Right ventricle myocardium superior (tissue), 1 donor: ENCODE results near the gene BRD3OS. TPM values are rescaled to one million over a fixed set of nuclear protein-coding genes. Genes with fewer than 3 reads are reported as not detected.
"Not testable (repeated sequence)": the region's sequence is repeated elsewhere in the genome, so short reads cannot be mapped to it uniquely, and the experiment has no call there.

Experiments
- ATAC-seq: fragments of 200-7000 bp; cut with Tn5 transposase; one replicate; pipeline ENCODE4 v1.9.1; 2020; ENCODE audit warnings: mild to moderate bottlenecking; ENCODE audit not compliant: poor library complexity
- DNase-seq: peaks from one replicate; pipeline ENCODE4 v3.0.0-alpha.2; 2020
- intact Hi-C: fragments of 100-400 bp; cut with DNase I; formaldehyde crosslinking; loops from one replicate; pipeline ENCODE4 v1.11.2; 2022
- total RNA-seq: library from RNA; stranded (reverse); fragmentation: NEBNext Ultra II Directional; extraction: Animal tissue kit (Norgen Biotek cat#: 25700); gene quantifications from one replicate; pipeline ENCODE4 v1.2.1, GENCODE V29; 2021
- donor health status: DM: no; HTN: yes; CAD: no; lungs with severe emphysema.

BRD3OS gene
- total RNA-seq, 1 donor from 2014 or later = 4.9 TPM

DNA sequence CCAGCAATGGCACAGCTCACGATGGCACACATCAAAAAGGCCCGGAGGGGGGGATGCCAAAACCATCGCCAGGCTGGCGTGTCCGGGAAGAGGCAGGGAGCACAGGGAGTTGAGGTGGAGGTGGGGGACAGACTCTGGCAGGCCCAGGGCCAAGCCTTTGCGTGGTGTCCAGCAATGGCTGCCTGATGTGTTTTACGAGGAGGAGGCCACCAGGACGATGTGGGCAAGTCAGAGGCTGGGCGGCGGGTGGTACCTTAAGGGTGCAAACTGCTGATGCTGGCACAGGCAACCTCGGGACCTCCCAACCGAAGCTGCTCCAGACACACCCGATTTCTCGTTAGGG, 37.9 kb upstream of the BRD3OS start:
- DNase-seq (no peak), ATAC-seq (no peak)
- intact Hi-C loops = no loop called here

- intact Hi-C loops = no loop called here
- DNase-seq (no peak), ATAC-seq (no peak)
Observed at GRCh38 chr9:133987946-133988665, 37.2 kb upstream of the BRD3OS start.

DNA sequence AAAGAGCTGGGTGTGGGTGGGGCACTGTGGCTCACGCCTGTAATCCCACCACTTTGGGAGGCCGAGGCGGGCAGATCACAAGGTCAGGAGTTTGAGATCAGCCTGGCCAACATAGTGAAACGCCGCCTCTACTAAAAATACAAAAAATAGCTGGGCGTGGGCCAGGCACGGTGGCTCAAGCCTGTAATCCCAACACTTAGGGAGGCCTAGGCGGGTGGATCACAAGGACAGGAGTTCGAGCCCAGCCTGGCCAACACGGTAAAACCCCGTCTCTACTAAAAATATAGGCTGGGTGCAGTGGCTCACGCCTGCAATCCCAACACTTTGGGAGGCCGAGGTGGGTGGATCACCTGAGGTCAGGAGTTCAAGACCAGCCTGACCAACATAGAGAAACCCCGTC, 36.5 kb upstream of the BRD3OS start:
- DNase-seq, ATAC-seq, intact Hi-C loops: not testable (repeated sequence)

- DNase-seq (no peak), ATAC-seq (no peak)
- intact Hi-C loops = no loop called here
Observed at GRCh38 chr9:133989625-133990365, 35.5 kb upstream of the BRD3OS start.

- DNase-seq = peak; percentile 51
- intact Hi-C loops = no loop called here
- no peak for ATAC-seq
Observed at GRCh38 chr9:133990366-133991213, 34.7 kb upstream of the BRD3OS start.

DNA sequence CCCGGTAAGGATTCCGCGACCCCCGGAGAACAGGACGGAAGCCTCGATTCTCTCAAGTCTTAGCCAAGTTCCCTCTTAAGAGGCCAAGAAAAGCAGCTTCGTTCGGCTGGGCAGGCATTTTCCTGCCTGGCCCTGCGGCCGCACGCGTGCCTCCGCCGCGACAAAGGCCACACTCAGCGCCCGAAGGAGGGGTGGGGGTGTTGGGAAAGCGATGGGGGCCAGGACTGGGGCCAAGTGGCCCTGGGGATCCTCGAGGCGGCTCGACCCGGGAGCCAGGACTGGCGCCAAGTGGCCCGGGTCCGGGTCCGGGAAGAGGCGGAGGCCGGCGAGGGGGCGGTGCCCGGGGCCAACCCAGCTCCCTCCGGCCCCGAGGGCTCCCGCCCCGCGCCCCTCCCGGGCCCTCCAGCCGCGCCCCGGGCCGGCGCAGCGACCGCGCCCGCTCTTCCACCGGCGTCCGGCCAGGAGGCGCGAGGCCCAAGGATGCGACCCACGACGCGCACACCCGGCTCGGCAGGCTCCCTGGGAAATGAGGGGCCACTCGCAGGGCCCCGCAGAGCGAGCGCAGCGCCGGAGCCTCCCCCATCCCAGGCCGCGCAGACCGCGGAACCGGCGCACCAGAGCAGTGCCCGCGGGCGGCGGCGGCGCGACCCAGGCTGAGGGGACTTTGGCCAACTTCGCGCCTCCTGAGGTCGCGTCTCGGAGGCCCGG, 33.9 kb upstream of the BRD3OS start:
- ATAC-seq (no peak), DNase-seq (peak; percentile 55)

DNA sequence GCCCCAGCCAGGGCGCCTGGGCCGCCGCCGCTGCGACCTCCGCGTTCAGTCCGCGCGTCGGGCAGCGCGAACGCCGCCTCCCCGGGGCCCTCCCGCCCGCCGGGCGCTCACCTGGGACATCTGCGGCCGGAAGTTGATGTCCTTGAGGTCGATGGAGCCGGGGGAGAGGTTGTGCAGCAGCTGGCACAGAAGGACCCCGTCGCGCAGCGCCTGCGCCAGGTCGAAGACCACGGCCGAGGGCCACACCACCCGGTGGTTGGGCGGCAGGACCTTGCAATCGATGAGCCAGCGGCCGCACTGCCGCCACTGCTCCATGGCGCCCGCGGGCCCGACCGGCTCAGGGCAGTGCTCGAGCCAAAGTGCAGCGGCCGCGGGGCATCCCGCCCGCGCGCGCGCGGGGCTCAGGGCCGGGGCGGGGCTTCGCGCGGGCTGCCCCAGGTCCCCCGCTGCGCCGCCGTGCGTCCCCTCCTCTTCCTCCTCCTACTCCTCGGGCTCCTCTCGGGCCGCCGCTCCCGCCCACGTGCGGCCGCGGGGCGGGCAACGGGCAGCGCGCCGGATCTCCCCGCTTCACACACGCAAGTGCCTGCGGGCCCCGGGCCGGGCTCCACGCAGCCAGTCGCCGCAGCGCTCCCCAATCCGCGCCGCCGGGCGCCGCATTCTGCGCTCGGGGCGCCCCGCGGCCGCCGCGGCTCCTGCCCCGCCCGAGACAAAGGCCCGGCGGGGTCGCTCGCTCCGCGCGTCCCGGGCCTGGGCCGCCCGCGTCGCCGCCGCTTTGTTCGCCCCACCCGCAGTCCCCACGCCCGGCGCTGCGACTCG, 33.1 kb upstream of the BRD3OS start, which contains the start of gene VAV2:
VAV2 (minus strand) TSS at position 361 of the 816 bp plus-strand sequence; CDS start at position 315, 46 bp downstream.
- intact Hi-C loops = no loop called here
- peak; percentile 28 for ATAC-seq
- DNase-seq = peak; percentile 82

More for the DNA sequence above, 33.9 kb upstream of the BRD3OS start:
- intact Hi-C loops = no loop called here

GRCh38 chr9:133992780-133993634, 32.3 kb upstream of the BRD3OS start:
- intact Hi-C loops = no loop called here

DNA sequence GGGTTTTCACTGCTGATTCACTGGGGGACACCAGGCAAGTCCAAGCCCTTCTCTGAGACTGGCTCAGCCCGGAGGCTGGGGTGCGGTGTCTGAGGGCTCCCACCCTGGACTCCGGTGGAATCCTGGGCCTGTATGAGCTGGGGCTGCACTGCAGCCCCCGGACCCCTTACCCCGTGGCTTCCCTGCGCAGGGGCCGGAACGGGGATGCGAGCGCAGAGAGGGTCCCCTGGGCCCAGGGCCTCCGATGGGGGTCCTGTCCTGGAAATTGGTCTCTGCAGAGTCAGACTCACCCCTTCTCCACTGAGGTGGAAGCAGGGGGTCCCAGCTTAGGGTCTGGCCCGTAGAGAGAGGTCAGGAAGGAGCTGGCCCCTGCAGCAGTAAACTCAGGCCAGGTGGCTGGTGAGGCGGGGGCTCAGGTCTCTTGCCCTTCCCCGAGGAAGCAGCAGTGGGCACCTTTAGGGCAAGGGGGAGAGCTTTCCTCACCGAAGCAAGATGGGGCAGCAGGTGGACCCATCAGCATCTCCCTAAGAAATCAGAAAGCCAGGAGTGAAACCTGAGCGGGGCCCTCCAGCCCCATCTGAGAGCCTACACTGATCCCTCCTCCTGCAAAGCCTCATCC, 31.5 kb upstream of the BRD3OS start:
- ATAC-seq (no peak), DNase-seq (no peak)
- intact Hi-C loops = loop anchor here (2.0 kb wide), 1 partner anchor 201 kb away; no protein-coding TSS in a partner anchor

More at GRCh38 chr9:133992780-133993634, 32.3 kb upstream of the BRD3OS start:
- DNase-seq (peak; percentile 92), ATAC-seq (peak; percentile 92)

DNA sequence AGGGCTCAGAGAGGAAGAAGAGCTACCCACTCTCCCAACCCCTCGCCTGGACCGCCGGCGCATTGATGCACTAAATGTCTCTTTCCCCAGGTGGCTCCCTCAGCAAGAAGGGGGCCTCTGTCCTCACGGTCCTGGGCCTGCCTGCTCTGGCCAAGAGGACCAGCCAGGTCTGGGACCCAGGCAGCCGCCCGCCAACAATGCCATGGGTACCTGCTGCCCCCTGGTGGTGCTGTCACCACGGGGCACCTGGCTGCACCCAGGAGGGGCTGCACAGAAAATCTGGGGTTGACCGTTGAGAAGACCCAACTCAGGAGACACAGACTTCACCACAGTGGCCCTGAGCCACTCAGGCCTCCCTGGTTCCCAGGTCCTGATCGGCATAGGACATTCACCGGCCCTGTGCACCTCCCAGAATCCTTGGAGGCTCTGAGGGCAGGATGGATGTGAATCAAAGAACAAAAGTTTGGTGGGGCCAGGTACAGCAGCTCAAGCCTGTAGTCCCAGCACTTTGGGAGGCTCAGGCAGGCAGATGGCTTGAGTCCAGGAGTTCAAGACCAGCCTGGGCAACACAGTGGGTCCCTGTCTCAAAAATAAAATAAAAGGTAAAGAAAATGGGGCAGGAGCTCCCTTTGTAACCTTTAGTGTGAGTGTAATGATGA, 30.8 kb upstream of the BRD3OS start:
- peak; percentile 77 for ATAC-seq
- peak; percentile 86 for DNase-seq
- intact Hi-C loops = loop anchor here (2.0 kb wide), 1 partner anchor 202 kb away; no protein-coding TSS in a partner anchor

DNA sequence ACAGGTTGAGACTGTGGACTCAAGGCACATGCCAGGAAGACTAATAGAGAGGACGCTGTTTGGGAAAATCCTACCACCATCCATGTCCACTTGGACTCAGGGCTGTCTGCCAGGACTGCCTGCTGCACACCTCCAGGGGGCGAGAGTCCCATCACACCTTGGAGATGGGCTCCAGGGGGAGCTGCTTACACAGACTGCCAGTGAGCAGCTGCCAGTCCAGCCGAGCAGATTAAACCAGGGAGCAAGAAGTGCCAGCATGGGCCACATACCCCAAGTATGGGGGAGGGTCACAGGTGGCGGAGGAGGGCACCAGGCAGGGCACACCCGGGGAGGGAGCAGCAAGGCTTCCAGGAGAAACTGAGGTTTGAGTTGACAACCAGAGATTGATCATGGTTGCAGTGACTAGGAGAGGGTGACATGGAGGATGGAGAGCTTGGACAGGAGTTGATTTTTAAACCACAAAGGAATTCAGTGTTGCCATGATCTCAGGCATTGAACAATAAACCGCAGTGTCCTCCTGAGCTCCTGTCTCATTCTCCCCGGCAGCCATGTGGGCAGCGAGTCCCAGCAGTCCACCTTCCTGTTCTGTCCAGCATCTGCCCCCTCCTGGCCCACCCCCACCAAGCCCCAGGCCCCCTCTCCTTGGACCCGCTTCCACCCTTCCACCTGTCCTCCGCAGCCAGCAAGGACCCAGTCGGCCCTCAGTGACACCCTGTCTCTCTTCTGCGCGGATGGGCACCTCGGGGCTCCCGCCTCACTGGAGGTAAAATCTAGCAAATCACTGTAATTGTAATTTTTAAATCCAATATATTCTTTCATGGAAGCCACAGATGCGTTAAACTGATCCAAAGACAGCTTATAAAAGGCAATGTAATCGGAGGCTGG, 30.0 kb upstream of the BRD3OS start:
- intact Hi-C loops = loop anchor here (2.0 kb wide), 1 partner anchor 202 kb away; no protein-coding TSS in a partner anchor
- ATAC-seq = no peak
- DNase-seq = peak; percentile 26

DNA sequence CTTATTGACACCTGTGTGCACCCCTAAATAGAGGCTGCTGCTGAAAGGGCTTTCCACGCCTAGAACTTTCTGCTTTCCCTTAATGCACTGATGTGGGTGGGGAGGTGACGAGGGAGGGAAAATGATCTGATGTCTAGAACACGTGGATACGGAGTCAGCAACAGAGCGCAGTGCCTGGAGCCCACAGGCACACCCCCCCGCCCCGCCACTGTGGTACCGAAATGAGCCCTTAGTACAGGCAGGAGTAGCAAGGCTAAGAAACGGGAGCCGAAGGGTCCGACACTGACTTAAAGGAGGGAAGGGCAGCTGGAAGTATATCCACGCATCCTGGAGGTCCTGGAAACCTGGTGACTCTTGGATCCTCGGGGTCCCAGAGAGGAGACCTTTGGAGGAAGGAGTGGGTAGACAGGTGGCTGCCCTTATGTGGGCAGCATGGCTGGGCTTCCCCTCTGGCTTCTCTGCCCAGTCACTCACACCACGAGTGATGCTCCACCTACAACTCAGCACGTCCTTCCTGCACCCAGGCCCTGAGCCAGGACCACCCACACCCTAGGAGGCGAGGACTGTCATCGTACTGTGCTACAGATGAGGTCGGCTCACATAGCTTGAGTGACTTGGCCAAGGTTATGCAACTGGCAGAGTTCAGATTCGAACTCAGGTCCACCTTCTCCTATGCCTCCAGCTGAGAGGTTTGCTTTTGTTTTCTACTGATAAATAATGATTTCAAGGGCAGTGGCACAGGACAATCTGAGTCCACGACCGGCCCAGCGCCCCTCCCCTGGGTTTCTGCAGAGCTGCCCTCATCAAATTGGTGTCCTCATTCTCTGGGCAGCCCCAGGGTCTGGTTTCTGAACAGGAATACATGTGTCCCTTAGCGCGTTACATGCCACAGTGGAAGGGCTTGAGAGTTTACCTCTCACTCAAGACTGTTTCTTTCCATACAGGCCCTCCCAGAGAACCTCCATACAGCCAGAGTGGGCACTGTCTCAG, 28.5 kb upstream of the BRD3OS start:
- DNase-seq (peak; percentile 22), ATAC-seq (no peak)
- intact Hi-C loops = no loop called here

GRCh38 chr9:133997584-133997983, 27.7 kb upstream of the BRD3OS start:
- DNase-seq = no peak
- intact Hi-C loops = no loop called here
- no peak for ATAC-seq
